GM23338 (cell line): ENCODE data around the gene ATG4B. TPM values are rescaled to one million over a fixed set of nuclear protein-coding genes. Genes with fewer than 3 reads are reported as not detected.

Experiments used
- ATAC-seq: fragments of 200-7000 bp; cut with Tn5 transposase; 3 replicates; pipeline ENCODE4 v1.9.1; 2020
- DNase-seq: peaks from one replicate; pipeline ENCODE4 v3.0.0-alpha.2; 2015; ENCODE audit warnings: low spot score
- H2AFZ ChIP-seq: fragments of 200-600 bp; sonication (generic); 2 replicates; pipeline ENCODE4 v1.8.0; 2016; ENCODE audit warnings: antibody characterized with exemption, mild to moderate bottlenecking, moderate library complexity
- H3F3A ChIP-seq: fragments of 200-600 bp; sonication (generic); replicated peaks from 2 replicates; pipeline ENCODE4 v1.8.0; 2017; ENCODE audit warnings: antibody characterized with exemption, mixed run types, low read depth
- H3K27ac ChIP-seq: fragments of 200-600 bp; sonication (generic); 2 replicates; pipeline ENCODE4 v1.6.1; 2016; ENCODE audit warnings: low read depth
- H3K27me3 ChIP-seq: fragments of 200-600 bp; sonication (generic); 2 replicates; pipeline ENCODE4 v1.8.0; 2016; ENCODE audit warnings: mild to moderate bottlenecking, mixed run types, moderate library complexity; ENCODE audit not compliant: insufficient read depth
- H3K36me3 ChIP-seq: fragments of 200-600 bp; sonication (generic); 2 replicates; pipeline ENCODE4 v1.8.0; 2016; ENCODE audit warnings: mild to moderate bottlenecking; ENCODE audit not compliant: insufficient read depth
- H3K4me1 ChIP-seq: fragments of 200-600 bp; sonication (generic); 2 replicates; pipeline ENCODE4 v1.8.0; 2016; ENCODE audit warnings: mild to moderate bottlenecking, moderate library complexity; ENCODE audit not compliant: insufficient read depth
- H3K4me2 ChIP-seq: fragments of 200-600 bp; sonication (generic); 2 replicates; pipeline ENCODE4 v1.7.1; 2017; ENCODE audit warnings: mixed run types
- H3K4me3 ChIP-seq: fragments of 200-600 bp; sonication (generic); 2 replicates; pipeline ENCODE4 v1.6.1; 2016; ENCODE audit warnings: mixed run types
- H3K79me2 ChIP-seq: fragments of 200-600 bp; sonication (generic); replicated peaks from 2 replicates; pipeline ENCODE4 v1.8.0; 2017; ENCODE audit warnings: mild to moderate bottlenecking; ENCODE audit not compliant: insufficient read depth
- H3K9me2 ChIP-seq: fragments of 200-600 bp; sonication (generic); 2 replicates; pipeline ENCODE4 v1.8.0; 2017; ENCODE audit not compliant: insufficient read depth
- H4K20me1 ChIP-seq: fragments of 200-600 bp; sonication (generic); replicated peaks from 2 replicates; pipeline ENCODE4 v1.8.0; 2017; ENCODE audit warnings: mild to moderate bottlenecking; ENCODE audit not compliant: insufficient read depth
- H3K27ac Mint-ChIP-seq: 2 replicates; pipeline ENCODE4 v1.8.0; 2020; ENCODE audit warnings: inconsistent platforms, mild to moderate bottlenecking, moderate library complexity, mixed read lengths
- H3K27me3 Mint-ChIP-seq: 3 replicates; pipeline ENCODE4 v1.8.0; 2022; ENCODE audit warnings: low read depth, mild to moderate bottlenecking, moderate library complexity, mixed read lengths, inconsistent platforms; ENCODE audit not compliant: insufficient read depth, poor library complexity
- H3K36me3 Mint-ChIP-seq: 3 replicates; pipeline ENCODE4 v1.8.0; 2021; ENCODE audit warnings: low read depth, mild to moderate bottlenecking, inconsistent platforms, moderate library complexity, mixed read lengths
- H3K4me1 Mint-ChIP-seq: 3 replicates; pipeline ENCODE4 v1.8.0; 2020; ENCODE audit warnings: mild to moderate bottlenecking, inconsistent platforms, mixed read lengths
- H3K4me3 Mint-ChIP-seq: 3 replicates; pipeline ENCODE4 v1.8.0; 2021; ENCODE audit warnings: moderate library complexity, mild to moderate bottlenecking, inconsistent platforms, mixed read lengths
- H3K9me3 Mint-ChIP-seq: 3 replicates; pipeline ENCODE4 v1.8.0; 2020; ENCODE audit warnings: moderate library complexity, mild to moderate bottlenecking, inconsistent platforms, mixed read lengths
- CREB1 ChIP-seq: fragments of 250-450 bp; sonication (Bioruptor Pico); IDR thresholded peaks from 2 replicates; pipeline ENCODE4 v1.5.0; 2020; ENCODE audit warnings: low read depth, mild to moderate bottlenecking, moderate library complexity
- CTCF ChIP-seq, 2 experiments: fragments of 200-600 bp in 1 of 2; sonication (generic) in 1 of 2; conservative IDR thresholded peaks; 2 replicates each; pipeline versions ENCODE4 v1.5.1 to v1.6.1; 2016 to 2017; ENCODE audit warnings: antibody characterized with exemption in 2 of 2, low read depth in 2 of 2, mild to moderate bottlenecking in 2 of 2, moderate library complexity in 1 of 2
- EZH2 ChIP-seq: fragments of 200-600 bp; sonication (generic); IDR thresholded peaks from one replicate; pipeline ENCODE4 v1.8.0; 2017; ENCODE audit warnings: antibody characterized with exemption, mild to moderate bottlenecking, low read depth; ENCODE audit not compliant: unreplicated experiment
- EZH2phosphoT487 ChIP-seq: fragments of 200-600 bp; sonication (generic); IDR thresholded peaks from one replicate; pipeline ENCODE4 v1.8.1; 2018; ENCODE audit warnings: antibody characterized with exemption; ENCODE audit not compliant: unreplicated experiment
- JUNB ChIP-seq: IDR thresholded peaks from one replicate; pipeline ENCODE4 v1.6.1; 2016; ENCODE audit warnings: antibody characterized with exemption; ENCODE audit not compliant: unreplicated experiment
- NANOG ChIP-seq: IDR thresholded peaks from 2 replicates; pipeline ENCODE4 v1.6.1; 2016; ENCODE audit warnings: antibody characterized with exemption, borderline replicate concordance
- POLR2AphosphoS5 ChIP-seq: IDR thresholded peaks from 2 replicates; pipeline ENCODE4 v1.6.1; 2016; ENCODE audit warnings: antibody characterized with exemption, low read depth
- STAT1 ChIP-seq: IDR thresholded peaks from one replicate; pipeline ENCODE4 v1.6.1; 2016; ENCODE audit warnings: antibody characterized with exemption; ENCODE audit not compliant: unreplicated experiment
- ZNF114 ChIP-seq: fragments of 250-450 bp; sonication (Bioruptor Pico); IDR thresholded peaks from 2 replicates; pipeline ENCODE4 v1.5.0; 2020; ENCODE audit warnings: mild to moderate bottlenecking, moderate library complexity
- ZNF331 ChIP-seq: fragments of 250-450 bp; sonication (Bioruptor Pico); IDR thresholded peaks from 2 replicates; pipeline ENCODE4 v1.5.0; 2020; ENCODE audit warnings: low read depth, mild to moderate bottlenecking, moderate library complexity
- ZNF462 ChIP-seq: fragments of 250-450 bp; sonication (Bioruptor Pico); IDR thresholded peaks from 2 replicates; pipeline ENCODE4 v1.5.0; 2020; ENCODE audit warnings: mild to moderate bottlenecking, moderate library complexity
- polyA plus RNA-seq: library from polyadenylated mRNA; unstranded; fragments of >200 nt; fragmentation: Nextera tagmentation; extraction: Ambion mirVana; gene quantifications from 2 replicates; pipeline ENCODE4 v1.2.1, GENCODE V29; 2016
- total RNA-seq: library from RNA; depleted of rRNA; stranded (reverse); fragments of >200 nt; shearing (Covaris generic); gene quantifications from 2 replicates; pipeline ENCODE4 v1.2.3, GENCODE V29; 2014
- TF ChIP-seq, protein P1 (sequence below): IDR thresholded peaks from 2 replicates; pipeline ENCODE4 v1.6.1; 2016; ENCODE audit warnings: antibody characterized with exemption
- TF ChIP-seq, protein P2 (sequence below): IDR thresholded peaks from one replicate; pipeline ENCODE4 v1.6.1; 2018; ENCODE audit warnings: antibody characterized with exemption; ENCODE audit not compliant: unreplicated experiment

ATG4B gene
- total and polyA plus RNA-seq, 2 experiments from 2014 or later, result 102 to 104 TPM

- Mint-ChIP-seq H3K4me1 (no peaks in the 10 kb centered on the region), H3K27me3 (peaks cover 12% of the 10 kb centered on the region), H3K36me3 (peaks cover 64% of the 10 kb centered on the region), H3K9me3 (peaks cover 30% of the 10 kb centered on the region), H3K27ac (no peak overlapping the region), H3K4me3 (no peak overlapping the region)
- TF ChIP-seq ZNF114 (CRISPR knock-in tag) (no peak), ZNF331 (CRISPR knock-in tag) (no peak), EZH2 (no peak), NANOG (no peak), EZH2phosphoT487 (no peak), STAT1 (no peak), CTCF (conservative IDR thresholded peaks at IDR 0.05; ENCODE audit: low read depth in 2 of 2) (no peak), POLR2AphosphoS5 (no peak), CREB1 (CRISPR knock-in tag) (no peak), JUNB (no peak), ZNF462 (CRISPR knock-in tag) (no peak)
- TF ChIP-seq, protein P1, sequence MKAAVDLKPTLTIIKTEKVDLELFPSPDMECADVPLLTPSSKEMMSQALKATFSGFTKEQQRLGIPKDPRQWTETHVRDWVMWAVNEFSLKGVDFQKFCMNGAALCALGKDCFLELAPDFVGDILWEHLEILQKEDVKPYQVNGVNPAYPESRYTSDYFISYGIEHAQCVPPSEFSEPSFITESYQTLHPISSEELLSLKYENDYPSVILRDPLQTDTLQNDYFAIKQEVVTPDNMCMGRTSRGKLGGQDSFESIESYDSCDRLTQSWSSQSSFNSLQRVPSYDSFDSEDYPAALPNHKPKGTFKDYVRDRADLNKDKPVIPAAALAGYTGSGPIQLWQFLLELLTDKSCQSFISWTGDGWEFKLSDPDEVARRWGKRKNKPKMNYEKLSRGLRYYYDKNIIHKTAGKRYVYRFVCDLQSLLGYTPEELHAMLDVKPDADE, result no peak
- TF ChIP-seq, protein P2, sequence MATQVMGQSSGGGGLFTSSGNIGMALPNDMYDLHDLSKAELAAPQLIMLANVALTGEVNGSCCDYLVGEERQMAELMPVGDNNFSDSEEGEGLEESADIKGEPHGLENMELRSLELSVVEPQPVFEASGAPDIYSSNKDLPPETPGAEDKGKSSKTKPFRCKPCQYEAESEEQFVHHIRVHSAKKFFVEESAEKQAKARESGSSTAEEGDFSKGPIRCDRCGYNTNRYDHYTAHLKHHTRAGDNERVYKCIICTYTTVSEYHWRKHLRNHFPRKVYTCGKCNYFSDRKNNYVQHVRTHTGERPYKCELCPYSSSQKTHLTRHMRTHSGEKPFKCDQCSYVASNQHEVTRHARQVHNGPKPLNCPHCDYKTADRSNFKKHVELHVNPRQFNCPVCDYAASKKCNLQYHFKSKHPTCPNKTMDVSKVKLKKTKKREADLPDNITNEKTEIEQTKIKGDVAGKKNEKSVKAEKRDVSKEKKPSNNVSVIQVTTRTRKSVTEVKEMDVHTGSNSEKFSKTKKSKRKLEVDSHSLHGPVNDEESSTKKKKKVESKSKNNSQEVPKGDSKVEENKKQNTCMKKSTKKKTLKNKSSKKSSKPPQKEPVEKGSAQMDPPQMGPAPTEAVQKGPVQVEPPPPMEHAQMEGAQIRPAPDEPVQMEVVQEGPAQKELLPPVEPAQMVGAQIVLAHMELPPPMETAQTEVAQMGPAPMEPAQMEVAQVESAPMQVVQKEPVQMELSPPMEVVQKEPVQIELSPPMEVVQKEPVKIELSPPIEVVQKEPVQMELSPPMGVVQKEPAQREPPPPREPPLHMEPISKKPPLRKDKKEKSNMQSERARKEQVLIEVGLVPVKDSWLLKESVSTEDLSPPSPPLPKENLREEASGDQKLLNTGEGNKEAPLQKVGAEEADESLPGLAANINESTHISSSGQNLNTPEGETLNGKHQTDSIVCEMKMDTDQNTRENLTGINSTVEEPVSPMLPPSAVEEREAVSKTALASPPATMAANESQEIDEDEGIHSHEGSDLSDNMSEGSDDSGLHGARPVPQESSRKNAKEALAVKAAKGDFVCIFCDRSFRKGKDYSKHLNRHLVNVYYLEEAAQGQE, result no peak
- no peak overlapping the region for H2AFZ ChIP-seq
- peaks cover 7% of the 10 kb centered on the region for H3K36me3 ChIP-seq
- no peaks in the 10 kb centered on the region for H3K4me1 ChIP-seq
- ATAC-seq (no peak), DNase-seq (no peak)
- H3K9me2 ChIP-seq, result no peaks in the 10 kb centered on the region
- no peaks in the 10 kb centered on the region for H3K27me3 ChIP-seq
- H3K4me2 ChIP-seq, result no peak overlapping the region
- H3F3A ChIP-seq, result no peaks in the 10 kb centered on the region
- peaks cover 9% of the 10 kb centered on the region for H4K20me1 ChIP-seq
- H3K4me3 ChIP-seq, result no peak overlapping the region
- H3K79me2 ChIP-seq, result no peaks in the 10 kb centered on the region
- H3K27ac ChIP-seq, result no peak overlapping the region
Observed at GRCh38 chr2:241722896-241723454, 85.5 kb downstream of the ATG4B start.
